D721Med (cell line): ENCODE data around the gene TMEM176B.

Source experiments
- DNase-seq: peaks from one replicate; pipeline ENCODE4 v3.0.0; 2011; ENCODE audit warnings: low spot score; ENCODE audit not compliant: insufficient read length
- FAIRE-seq: peaks from 2 replicates; lab custom pipeline; 2011; peaks lifted over from hg19 to GRCh38; lab: Jason Lieb, UNC
- TF ChIP-seq, protein P1 (sequence below): IDR thresholded peaks from 2 replicates; pipeline ENCODE4 v1.5.1; 2012; ENCODE audit warnings: mild to moderate bottlenecking, control low read depth; ENCODE audit not compliant: insufficient read depth; ENCODE audit errors: missing control alignments

Gene TMEM176B

DNA sequence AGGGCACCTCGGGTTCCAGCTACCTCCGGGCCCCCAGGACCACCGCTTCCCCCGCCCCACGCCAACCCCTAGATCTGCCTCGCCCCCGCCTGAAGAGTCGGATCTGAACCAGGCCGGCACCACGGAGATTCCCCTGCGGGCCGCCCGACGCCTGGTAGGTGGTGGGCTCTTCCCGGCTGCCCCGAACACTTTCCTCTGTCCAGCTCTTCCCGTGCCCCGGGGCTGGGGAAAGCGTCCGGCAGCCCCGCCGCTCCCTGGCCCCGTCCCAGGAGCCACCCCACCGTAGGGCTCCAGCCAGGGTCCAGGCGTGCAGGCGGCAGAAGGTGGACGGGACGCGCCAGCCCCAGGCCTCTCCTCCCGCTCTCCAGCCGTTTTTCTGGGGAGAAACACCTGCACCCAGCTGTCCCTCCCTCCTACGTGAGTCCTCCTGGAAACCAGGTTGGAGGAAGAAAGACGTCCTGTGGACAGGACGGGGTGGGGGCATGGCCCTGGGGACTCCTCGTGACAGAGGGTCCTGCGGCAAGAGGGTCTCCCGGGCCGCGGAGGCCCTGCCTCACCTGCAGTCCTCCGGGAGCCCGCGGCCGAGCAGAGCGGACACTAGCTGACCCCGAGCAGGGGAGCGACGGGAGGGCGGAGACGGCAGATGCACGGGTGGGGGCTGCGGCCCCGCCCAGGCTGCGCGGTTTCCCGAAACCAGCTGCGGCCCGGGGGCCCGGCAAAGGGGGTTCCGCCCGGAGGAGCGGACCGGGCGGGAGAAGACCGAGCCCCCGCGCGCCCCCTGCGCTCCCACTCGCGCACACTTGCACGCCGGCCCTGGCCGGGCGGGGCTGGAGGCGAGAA is at the start of gene TMEM176B:
TMEM176B (minus strand) TSS at position 624 of the 840 bp plus-strand sequence. CDS start 3,795 bp downstream, outside the sequence.
- FAIRE-seq (no peak), DNase-seq (no peak)
- TF ChIP-seq, protein P1, sequence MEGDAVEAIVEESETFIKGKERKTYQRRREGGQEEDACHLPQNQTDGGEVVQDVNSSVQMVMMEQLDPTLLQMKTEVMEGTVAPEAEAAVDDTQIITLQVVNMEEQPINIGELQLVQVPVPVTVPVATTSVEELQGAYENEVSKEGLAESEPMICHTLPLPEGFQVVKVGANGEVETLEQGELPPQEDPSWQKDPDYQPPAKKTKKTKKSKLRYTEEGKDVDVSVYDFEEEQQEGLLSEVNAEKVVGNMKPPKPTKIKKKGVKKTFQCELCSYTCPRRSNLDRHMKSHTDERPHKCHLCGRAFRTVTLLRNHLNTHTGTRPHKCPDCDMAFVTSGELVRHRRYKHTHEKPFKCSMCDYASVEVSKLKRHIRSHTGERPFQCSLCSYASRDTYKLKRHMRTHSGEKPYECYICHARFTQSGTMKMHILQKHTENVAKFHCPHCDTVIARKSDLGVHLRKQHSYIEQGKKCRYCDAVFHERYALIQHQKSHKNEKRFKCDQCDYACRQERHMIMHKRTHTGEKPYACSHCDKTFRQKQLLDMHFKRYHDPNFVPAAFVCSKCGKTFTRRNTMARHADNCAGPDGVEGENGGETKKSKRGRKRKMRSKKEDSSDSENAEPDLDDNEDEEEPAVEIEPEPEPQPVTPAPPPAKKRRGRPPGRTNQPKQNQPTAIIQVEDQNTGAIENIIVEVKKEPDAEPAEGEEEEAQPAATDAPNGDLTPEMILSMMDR = no peak

DNA sequence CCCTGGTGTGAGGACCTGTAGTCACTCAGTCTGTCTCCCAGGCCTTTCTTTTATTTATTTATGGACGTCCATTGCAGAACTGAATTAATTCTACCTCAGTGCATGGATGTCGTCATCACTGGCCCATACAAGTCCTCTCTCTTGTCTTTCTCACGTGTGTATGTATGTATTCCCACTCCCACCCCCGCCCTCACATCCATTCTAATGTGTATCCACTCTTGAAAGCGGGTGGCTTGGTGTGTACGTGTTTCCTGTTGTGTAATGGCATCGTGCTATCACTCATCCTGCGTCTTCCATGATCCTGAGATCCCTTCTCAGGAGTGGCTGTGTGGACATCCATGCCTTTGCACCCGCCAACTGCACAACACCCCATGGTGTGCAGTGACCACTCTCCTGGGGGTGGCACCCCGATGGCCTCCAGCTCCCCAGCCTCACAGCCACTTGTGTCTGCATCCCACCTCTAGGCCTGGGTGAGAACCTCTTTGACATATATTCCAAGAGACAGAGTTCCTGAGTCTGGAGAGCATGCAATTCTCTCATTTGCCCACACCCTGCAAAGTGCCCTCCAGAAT is 49.1 kb upstream of the TMEM176B start:
- FAIRE-seq (no peak), DNase-seq (no peak)
- TF ChIP-seq, protein P1 = no peak

DNA sequence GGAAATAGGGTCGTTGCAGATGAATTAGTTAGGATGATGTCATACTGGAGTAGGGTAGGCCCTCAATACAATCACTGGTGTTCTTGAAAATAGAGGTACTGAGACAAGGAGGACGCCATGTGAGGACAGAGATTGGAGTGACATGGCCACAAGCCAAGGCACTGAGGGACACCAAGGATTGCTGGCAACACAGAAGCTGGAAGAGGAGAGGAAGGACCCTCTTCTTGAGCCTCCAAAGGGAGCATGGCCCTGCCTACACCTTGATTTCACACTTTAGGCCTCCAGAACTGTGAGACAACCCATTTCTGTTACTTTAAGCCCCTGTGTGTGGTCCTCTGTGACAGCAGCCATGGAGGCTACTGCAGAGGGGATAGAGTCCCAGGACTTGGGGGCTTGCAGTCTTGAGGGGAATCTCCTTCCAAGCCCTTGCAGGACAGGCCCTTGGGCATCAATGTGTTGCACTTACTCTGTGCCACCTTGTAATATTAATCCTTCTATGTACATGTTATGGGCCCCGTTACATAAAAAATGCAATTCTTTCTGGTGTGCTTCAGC is 48.5 kb upstream of the TMEM176B start:
- FAIRE-seq (no peak), DNase-seq (no peak)
- TF ChIP-seq, protein P1 = no peak

DNA sequence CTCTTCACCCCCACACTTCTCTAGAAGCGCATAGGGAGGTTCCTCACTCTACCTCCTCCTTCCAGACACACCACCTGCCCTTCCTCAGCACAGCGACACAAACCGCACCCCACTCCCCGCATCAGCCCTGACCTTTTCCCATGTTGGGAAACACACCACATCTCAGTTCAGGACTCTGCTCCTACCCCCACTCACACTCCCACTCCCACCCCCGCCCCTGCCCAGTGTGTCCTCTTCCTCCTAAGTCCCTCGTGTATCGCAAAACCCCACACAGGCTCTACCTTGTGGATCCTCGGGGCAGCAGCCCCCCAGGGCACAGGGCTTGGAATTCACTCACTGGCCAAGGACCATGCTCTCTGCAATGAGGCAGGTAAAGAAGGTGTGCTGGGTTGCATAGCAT is 47.9 kb upstream of the TMEM176B start:
- DNase-seq (no peak), FAIRE-seq (no peak)
- TF ChIP-seq, protein P1 = no peak

DNA sequence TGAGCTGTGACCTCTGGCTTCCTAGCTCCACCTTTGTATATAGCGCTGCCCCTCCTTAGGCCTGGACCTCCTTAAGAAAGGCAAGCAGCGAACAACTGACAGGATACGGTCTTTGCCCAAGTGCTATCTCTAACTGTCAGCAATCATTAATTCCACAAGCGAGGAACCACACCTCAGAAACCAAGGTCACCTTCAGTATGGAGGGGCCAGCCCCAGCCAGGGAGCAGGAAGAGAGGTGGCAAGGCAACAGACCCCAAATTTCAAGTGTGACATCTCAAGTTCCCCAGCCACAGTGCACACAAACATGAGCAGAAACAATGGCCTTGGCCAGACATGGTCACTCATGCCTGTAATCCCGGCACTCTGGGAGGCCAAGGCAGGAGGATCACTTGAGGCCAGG is 47.4 kb upstream of the TMEM176B start:
- no peak for FAIRE-seq
- DNase-seq = no peak

DNA sequence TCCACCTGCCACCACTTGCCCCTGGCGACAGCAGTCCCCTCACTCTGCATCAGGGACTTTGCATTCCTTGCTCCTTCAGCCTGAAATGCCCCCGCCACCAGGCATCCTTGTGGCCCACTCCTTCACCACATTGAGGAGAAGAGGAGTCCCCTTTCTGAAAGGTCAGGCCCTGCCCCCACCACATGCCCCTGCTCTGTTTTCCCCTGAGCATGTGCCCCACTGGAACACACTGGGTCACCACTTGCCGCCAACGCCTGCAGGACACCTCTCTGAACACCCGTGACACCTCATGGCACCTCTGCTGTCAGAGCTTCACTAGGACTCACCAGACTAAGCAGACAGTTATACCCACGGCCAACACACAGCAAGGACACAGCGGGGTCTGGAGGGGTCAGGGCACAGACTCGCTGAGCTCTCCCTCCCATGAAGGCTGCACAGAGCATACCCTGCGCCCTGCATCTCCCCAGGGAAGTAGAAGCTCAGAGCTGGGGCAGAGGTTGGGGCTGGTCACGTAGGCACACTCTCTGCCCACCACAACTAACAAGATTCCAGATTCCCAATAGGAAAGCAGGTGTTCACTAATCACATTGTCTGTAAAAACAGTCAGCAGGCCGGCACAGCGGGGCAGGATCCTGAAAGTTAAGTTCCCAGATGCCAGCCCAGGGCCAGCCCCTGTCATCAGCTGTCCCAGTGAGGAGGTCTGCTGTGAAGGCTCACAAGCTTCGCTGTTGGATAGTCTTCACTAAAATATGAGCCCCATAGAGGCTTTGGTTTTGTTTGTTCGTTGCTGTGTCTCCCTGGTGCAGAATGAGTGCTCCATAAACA is 46.3 kb upstream of the TMEM176B start:
- DNase-seq = no peak
- no peak for FAIRE-seq
- TF ChIP-seq, protein P1 = no peak

More for the DNA sequence above, 47.4 kb upstream of the TMEM176B start:
- TF ChIP-seq, protein P1 = no peak
